Breast epithelium (tissue), 3 donors: ENCODE results near the gene IL17RC.

Source experiments
- CTCF ChIP-seq, 3 donors: fragments of 450-650 bp; IDR thresholded peaks; one replicate each; pipeline ENCODE4 v1.5.1; 2016 to 2017; ENCODE audit warnings: antibody characterized with exemption in 3 of 3, mild to moderate bottlenecking in 3 of 3, moderate library complexity in 3 of 3
- POLR2A ChIP-seq: fragments of 450-650 bp; IDR thresholded peaks from one replicate; pipeline ENCODE4 v1.6.1; 2016; ENCODE audit warnings: antibody characterized with exemption, mild to moderate bottlenecking, moderate library complexity

- no peak for TF ChIP-seq CTCF (IDR thresholded peaks at IDR 0.05)
- TF ChIP-seq POLR2A = no peak
Observed at GRCh38 chr3:9903238-9903624, 13.7 kb upstream of the IL17RC start.
